Measurements from ENCODE around the gene TSPAN18. TPM values are rescaled to one million over a fixed set of nuclear protein-coding genes. Genes with fewer than 3 reads are reported as not detected.
A peak's percentile ranks its signal among the peaks of the same experiment; 100 is the strongest.

TSPAN18 gene
- total and polyA plus RNA-seq, 2 of the 8 experiments (the other 6 are each of a cell fraction or from before 2014, with no cell fraction given) = 5.2 to 10.2 TPM

DNA sequence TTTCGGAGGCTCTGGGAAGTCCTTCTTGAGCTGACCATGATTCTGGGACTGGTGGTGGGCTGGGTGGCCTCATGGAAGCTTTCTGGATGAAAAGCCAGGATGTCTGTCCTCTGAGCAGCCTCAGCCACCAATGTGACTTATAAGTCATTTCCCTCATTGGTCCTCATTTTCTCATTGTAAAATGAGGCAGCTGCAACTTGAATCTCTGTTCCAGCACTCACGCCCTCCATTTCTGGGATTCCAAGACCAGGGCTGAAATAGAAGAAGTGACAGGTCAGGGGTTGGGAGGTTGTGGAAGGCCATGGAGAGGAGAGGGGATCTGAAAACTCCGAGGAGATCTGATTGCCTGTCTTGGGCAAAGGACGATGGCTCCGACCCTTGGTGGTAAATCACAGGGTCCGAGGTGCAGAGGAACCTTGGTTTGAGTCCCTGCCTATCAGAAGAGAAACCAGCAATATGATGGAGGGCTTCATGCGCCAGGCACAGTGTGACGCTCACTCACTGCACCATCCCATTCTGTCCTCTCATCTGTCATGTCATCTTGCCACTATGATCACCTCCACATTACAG, 38.3 kb downstream of the TSPAN18 start:
- H2BK20ac ChIP-seq (ENCODE audit: low read length) = no peak overlapping the region
- DNase-seq (ENCODE audit: low read depth in 1 of 2, low spot score in 2 of 2) = peak in 1 of 2 experiments; percentile 31
- H2BK15ac ChIP-seq (ENCODE audit: low read length) = no peak overlapping the region
- H4K91ac ChIP-seq (replicated peaks; ENCODE audit: insufficient read length, low read length) = no peak overlapping the region
- no peaks in the 10 kb centered on the region for H3K23me2 ChIP-seq (ENCODE audit: low read depth, low read length)
- CTCF ChIA-PET (ENCODE audit: partially characterized antibody) = interaction anchor here (0.8 to 10.1 kb wide), 8 partner anchors 10 to 146 kb away, joined by 3 to 132 read pairs (median 3); no protein-coding TSS in a partner anchor
- H4K5ac ChIP-seq (ENCODE audit: insufficient read length, low read depth, low read length) = no peak overlapping the region
- no peak overlapping the region for H3K4me3 ChIP-seq (ENCODE audit: extremely low read depth in 1 of 4, insufficient read depth in 2 of 4, low read depth in 3 of 4, low read length in 4 of 4)
- no peak overlapping the region for H3K4ac ChIP-seq (replicated peaks; ENCODE audit: insufficient read length, low read depth, low read length)
- no peak overlapping the region for H3K4me2 ChIP-seq (ENCODE audit: insufficient read depth in 1 of 2, low read depth in 2 of 2, low read length in 2 of 2)
- no peak overlapping the region for H3K14ac ChIP-seq (ENCODE audit: insufficient read length)
- FAIRE-seq = no peak
- peaks cover 0 to 2% of the 10 kb centered on the region in 2 experiments for H4K20me1 ChIP-seq (replicated peaks in 1 of 2; ENCODE audit: control insufficient read depth in 1 of 2, insufficient read depth in 2 of 2, low read length in 2 of 2)
- POLR2A ChIA-PET (ENCODE audit: partially characterized antibody) = no interaction called here
- H3K56ac ChIP-seq (replicated peaks; ENCODE audit: insufficient read length, low read depth, low read length) = no peak overlapping the region
- H2BK120ac ChIP-seq (replicated peaks; ENCODE audit: low read depth, low read length) = no peak overlapping the region
- H3K27me3 ChIP-seq (replicated peaks in 1 of 4; ENCODE audit: control insufficient read depth in 3 of 4, extremely low read depth in 1 of 4, insufficient read depth in 3 of 4, low read length in 3 of 4) = peaks cover 0 to 9% (median 4%) of the 10 kb centered on the region in 4 experiments; a peak in 4 of 7 replicates
- no peaks in the 10 kb centered on the region for H3K79me2 ChIP-seq (ENCODE audit: control insufficient read depth in 1 of 2, insufficient read depth in 2 of 2, low read length in 2 of 2)
- no peaks in the 10 kb centered on the region for H3K9me3 ChIP-seq (ENCODE audit: insufficient read depth in 2 of 2, low read depth in 1 of 2, low read length in 1 of 2)
- no peak overlapping the region for H4K8ac ChIP-seq (ENCODE audit: extremely low read depth, insufficient read depth, low read length)
- no peaks in the 10 kb centered on the region for H3K36me3 ChIP-seq (ENCODE audit: control insufficient read depth in 2 of 4, insufficient read depth in 4 of 4, low read length in 3 of 4)
- no peak overlapping the region for H3K23ac ChIP-seq (ENCODE audit: insufficient read length)
- no peak overlapping the region for H3K9ac ChIP-seq (replicated peaks in 1 of 4; ENCODE audit: extremely low read depth in 1 of 4, low read depth in 3 of 4, low read length in 3 of 4)
- H2AFZ ChIP-seq (ENCODE audit: low read length) = no peak overlapping the region
- WGBS, 2 experiments (ENCODE audit: extremely low coverage in 1 of 2, insufficient coverage in 1 of 2, insufficient read length in 1 of 2, insufficient replicate concordance in 2 of 2, low coverage in 1 of 2, low lambda C conversion rate in 2 of 2, missing lambda C conversion rate in 1 of 2) = 90% methylated on average over 8 of the region's 8 CpGs; no CpG with 5 or more reads in 1 of the 2 experiments
- H2BK5ac ChIP-seq (ENCODE audit: low read depth, low read length) = no peak overlapping the region
- TF ChIP-seq SP4 (IDR thresholded peaks at IDR 0.05; ENCODE audit: low read length) = no peak
- TF ChIP-seq NANOG (IDR thresholded peaks at IDR 0.05; ENCODE audit: insufficient read depth, low read depth, low read length, poor library complexity, severe bottlenecking) = no peak
- TF ChIP-seq HDAC6 (IDR thresholded peaks at IDR 0.05; ENCODE audit: low read depth, low read length) = no peak
- no peak for TF ChIP-seq ASH2L (IDR thresholded peaks at IDR 0.05; ENCODE audit: low read length)
- TF ChIP-seq ZNF274 (IDR thresholded peaks at IDR 0.05; ENCODE audit: borderline replicate concordance, extremely low read depth, low read length) = no peak
- no peak overlapping the region for H3K18ac ChIP-seq (ENCODE audit: extremely low read depth, low read length)
- peaks cover 8 to 21% (median 10%) of the 10 kb centered on the region in 4 experiments for H3K4me1 ChIP-seq (replicated peaks in 1 of 4; ENCODE audit: control insufficient read depth in 3 of 4, insufficient read depth in 4 of 4, low read length in 3 of 4)
- no peak overlapping the region for H3K27ac ChIP-seq (ENCODE audit: low read depth, low read length)
- no peak overlapping the region for H2AK5ac ChIP-seq (ENCODE audit: low read depth, low read length)
- no peak overlapping the region for H2BK12ac ChIP-seq (ENCODE audit: low read depth, low read length)
- H3K79me1 ChIP-seq (ENCODE audit: low read depth, low read length) = no peaks in the 10 kb centered on the region
